ENCODE data around the gene COL7A1.

Gene COL7A1

GRCh38 chr3:48585411-48585810, 9.7 kb downstream of the COL7A1 start:
- Mint-ChIP-seq H3K4me1 (peaks cover 16% of the 10 kb centered on the region), H3K9me3 (no peaks in the 10 kb centered on the region), H3K36me3 (no peaks in the 10 kb centered on the region), H3K4me3 (no peak overlapping the region), H3K27ac (no peak overlapping the region)
- ATAC-seq = no peak
- no peak for DNase-seq (ENCODE audit: low spot score in 2 of 2)

- ATAC-seq (no peak), DNase-seq (ENCODE audit: low spot score in 2 of 2) (no peak)
- H3K27ac Mint-ChIP-seq = peak overlapping the region; percentile 54
- peaks cover 16% of the 10 kb centered on the region for H3K4me1 Mint-ChIP-seq
- H3K36me3 Mint-ChIP-seq = no peaks in the 10 kb centered on the region
- H3K9me3 Mint-ChIP-seq = no peaks in the 10 kb centered on the region
- H3K4me3 Mint-ChIP-seq = no peak overlapping the region
Measured at GRCh38 chr3:48584836-48585235, 10.3 kb downstream of the COL7A1 start.

- no peaks in the 10 kb centered on the region for H3K4me1 Mint-ChIP-seq
- no peaks in the 10 kb centered on the region for H3K9me3 Mint-ChIP-seq
Measured at GRCh38 chr3:48581621-48582481, 13.3 kb downstream of the COL7A1 start.

GRCh38 chr3:48576647-48577046, 18.5 kb downstream of the COL7A1 start:
- H3K9me3 Mint-ChIP-seq = no peaks in the 10 kb centered on the region
- no peak overlapping the region for H3K27ac Mint-ChIP-seq
- no peaks in the 10 kb centered on the region for H3K4me1 Mint-ChIP-seq
- H3K4me3 Mint-ChIP-seq = no peak overlapping the region
- H3K36me3 Mint-ChIP-seq = no peaks in the 10 kb centered on the region
- ATAC-seq = no peak
- DNase-seq (ENCODE audit: low spot score in 2 of 2) = no peak

More at GRCh38 chr3:48581621-48582481, 13.3 kb downstream of the COL7A1 start:
- DNase-seq (ENCODE audit: low spot score in 2 of 2) = no peak
- ATAC-seq = no peak
- H3K36me3 Mint-ChIP-seq = no peaks in the 10 kb centered on the region
- peak overlapping the region; percentile 86 for H3K27ac Mint-ChIP-seq
- no peak overlapping the region for H3K4me3 Mint-ChIP-seq

- Mint-ChIP-seq H3K4me1 (no peaks in the 10 kb centered on the region), H3K4me3 (no peak overlapping the region), H3K9me3 (no peaks in the 10 kb centered on the region), H3K27ac (no peak overlapping the region), H3K36me3 (no peaks in the 10 kb centered on the region)
- DNase-seq (ENCODE audit: low spot score in 2 of 2) (no peak), ATAC-seq (no peak)
Measured at GRCh38 chr3:48575366-48575765, 19.8 kb downstream of the COL7A1 start.

GRCh38 chr3:48573973-48574585, 21.1 kb downstream of the COL7A1 start:
- Mint-ChIP-seq H3K36me3 (no peaks in the 10 kb centered on the region), H3K4me3 (no peak overlapping the region), H3K27ac (no peak overlapping the region), H3K9me3 (no peaks in the 10 kb centered on the region), H3K4me1 (no peaks in the 10 kb centered on the region)
- no peak for DNase-seq (ENCODE audit: low spot score in 2 of 2)
- no peak for ATAC-seq

GRCh38 chr3:48572517-48572916, 22.6 kb downstream of the COL7A1 start:
- DNase-seq (ENCODE audit: low spot score in 2 of 2) (no peak), ATAC-seq (no peak)
- peaks cover 6% of the 10 kb centered on the region for H3K4me1 Mint-ChIP-seq
- no peaks in the 10 kb centered on the region for H3K9me3 Mint-ChIP-seq
- H3K27ac Mint-ChIP-seq = peak overlapping the region; percentile 43
- H3K36me3 Mint-ChIP-seq = no peaks in the 10 kb centered on the region
- H3K4me3 Mint-ChIP-seq = no peak overlapping the region

- Mint-ChIP-seq H3K9me3 (no peaks in the 10 kb centered on the region), H3K4me3 (no peak overlapping the region)
- no peak for ATAC-seq
Measured at GRCh38 chr3:48571938-48572337, 23.2 kb downstream of the COL7A1 start.

GRCh38 chr3:48569808-48570450, 25.2 kb downstream of the COL7A1 start:
- H3K4me3 Mint-ChIP-seq = no peak overlapping the region
- no peaks in the 10 kb centered on the region for H3K9me3 Mint-ChIP-seq
- no peaks in the 10 kb centered on the region for H3K36me3 Mint-ChIP-seq
- DNase-seq (ENCODE audit: low spot score in 2 of 2) (no peak), ATAC-seq (no peak)
- H3K27ac Mint-ChIP-seq = peak overlapping the region; percentile 87
- peaks cover 31% of the 10 kb centered on the region for H3K4me1 Mint-ChIP-seq

More at GRCh38 chr3:48571938-48572337, 23.2 kb downstream of the COL7A1 start:
- H3K4me1 Mint-ChIP-seq = peaks cover 11% of the 10 kb centered on the region
- DNase-seq (ENCODE audit: low spot score in 2 of 2) = no peak
- H3K27ac Mint-ChIP-seq = peak overlapping the region; percentile 76
- H3K36me3 Mint-ChIP-seq = no peaks in the 10 kb centered on the region

- DNase-seq (ENCODE audit: low spot score in 2 of 2) (no peak), ATAC-seq (no peak)
- Mint-ChIP-seq H3K27ac (peak overlapping the region; percentile 87), H3K36me3 (no peaks in the 10 kb centered on the region), H3K4me1 (peaks cover 36% of the 10 kb centered on the region), H3K4me3 (no peak overlapping the region), H3K9me3 (no peaks in the 10 kb centered on the region)
Measured at GRCh38 chr3:48569400-48569799, 25.7 kb downstream of the COL7A1 start.

GRCh38 chr3:48568476-48568875, 26.7 kb downstream of the COL7A1 start:
- H3K4me3 Mint-ChIP-seq = no peak overlapping the region
- no peaks in the 10 kb centered on the region for H3K36me3 Mint-ChIP-seq
- ATAC-seq = no peak
- peaks cover 45% of the 10 kb centered on the region for H3K4me1 Mint-ChIP-seq
- no peak for DNase-seq (ENCODE audit: low spot score in 2 of 2)
- H3K9me3 Mint-ChIP-seq = no peaks in the 10 kb centered on the region
- peak overlapping the region; percentile 87 for H3K27ac Mint-ChIP-seq

- Mint-ChIP-seq H3K27ac (peak overlapping the region; percentile 82), H3K4me3 (no peak overlapping the region), H3K4me1 (peaks cover 55% of the 10 kb centered on the region), H3K9me3 (no peaks in the 10 kb centered on the region), H3K36me3 (no peaks in the 10 kb centered on the region)
- no peak for ATAC-seq
- DNase-seq (ENCODE audit: low spot score in 2 of 2) = no peak
Measured at GRCh38 chr3:48567500-48567899, 27.6 kb downstream of the COL7A1 start.

GRCh38 chr3:48567090-48567489, 28.0 kb downstream of the COL7A1 start:
- ATAC-seq (no peak), DNase-seq (ENCODE audit: low spot score in 2 of 2) (no peak)
- Mint-ChIP-seq H3K36me3 (no peaks in the 10 kb centered on the region), H3K4me3 (no peak overlapping the region), H3K9me3 (no peaks in the 10 kb centered on the region), H3K27ac (peak overlapping the region; percentile 82), H3K4me1 (peaks cover 55% of the 10 kb centered on the region)

- peaks cover 58% of the 10 kb centered on the region for H3K4me1 Mint-ChIP-seq
- H3K9me3 Mint-ChIP-seq = no peaks in the 10 kb centered on the region
- DNase-seq (ENCODE audit: low spot score in 2 of 2) (no peak), ATAC-seq (no peak)
- H3K27ac Mint-ChIP-seq = peak overlapping the region; percentile 82
- H3K4me3 Mint-ChIP-seq = peak overlapping the region; percentile 37
- no peaks in the 10 kb centered on the region for H3K36me3 Mint-ChIP-seq
Measured at GRCh38 chr3:48566401-48566760, 28.7 kb downstream of the COL7A1 start.

- H3K36me3 Mint-ChIP-seq = no peaks in the 10 kb centered on the region
- H3K27ac Mint-ChIP-seq = peak overlapping the region; percentile 82
- peak overlapping the region; percentile 37 for H3K4me3 Mint-ChIP-seq
- H3K9me3 Mint-ChIP-seq = no peaks in the 10 kb centered on the region
- DNase-seq (ENCODE audit: low spot score in 2 of 2) (no peak), ATAC-seq (peak; percentile 63)
- peaks cover 64% of the 10 kb centered on the region for H3K4me1 Mint-ChIP-seq
Measured at GRCh38 chr3:48565591-48566400, 29.3 kb downstream of the COL7A1 start.

Measured in stimulated activated effector memory CD8-positive, alpha-beta T cell treated with anti-CD3 and anti-CD28 coated beads, Interleukin-12 subunit alpha, Interleukin-12 subunit beta, amount 100 ng/mL, for 72 hours (primary cell).